ENCODE data around the gene RAB3B. TPM values are rescaled to one million over a fixed set of nuclear protein-coding genes. Genes with fewer than 3 reads are reported as not detected.
A peak's percentile ranks its signal among the peaks of the same experiment; 100 is the strongest.

The RAB3B gene
- total and polyA plus RNA-seq, 2 experiments from 2014 or later, result 1.5 to 6.9 TPM

- Histone ChIP-seq H3K4me1 (ENCODE audit: low read depth) (no peaks in the 10 kb centered on the region), H3K4me3 (no peak overlapping the region), H3K27me3 (no peaks in the 10 kb centered on the region), H3K36me3 (no peaks in the 10 kb centered on the region), H3K27ac (no peak overlapping the region), H3K9me3 (ENCODE audit: low read depth) (no peaks in the 10 kb centered on the region)
- no peak for TF ChIP-seq CTCF (IDR thresholded peaks at IDR 0.05; ENCODE audit: low read depth, low read length)
- DNase-seq (ENCODE audit: low read depth in 1 of 2, low spot score in 1 of 2), result no peak
Observed at GRCh38 chr1:51998701-51999100, 8.2 kb upstream of the RAB3B start.

GRCh38 chr1:51997974-51998382 lies 7.5 kb upstream of the RAB3B start:
- no peaks in the 10 kb centered on the region for H3K4me1 ChIP-seq (ENCODE audit: low read depth)
- H3K4me3 ChIP-seq, result no peak overlapping the region
- H3K27me3 ChIP-seq, result peaks cover 5% of the 10 kb centered on the region
- DNase-seq (ENCODE audit: low read depth in 1 of 2, low spot score in 1 of 2), result no peak
- no peak for TF ChIP-seq CTCF (IDR thresholded peaks at IDR 0.05; ENCODE audit: low read depth, low read length)
- no peaks in the 10 kb centered on the region for H3K9me3 ChIP-seq (ENCODE audit: low read depth)
- H3K27ac ChIP-seq, result no peak overlapping the region
- H3K36me3 ChIP-seq, result no peaks in the 10 kb centered on the region

GRCh38 chr1:51989582-51990477 lies 670 bp downstream of the RAB3B start:
- Histone ChIP-seq H3K36me3 (no peaks in the 10 kb centered on the region), H3K9me3 (ENCODE audit: low read depth) (no peaks in the 10 kb centered on the region), H3K27ac (no peak overlapping the region), H3K27me3 (peaks cover 21% of the 10 kb centered on the region), H3K4me3 (peak overlapping the region; percentile 75), H3K4me1 (ENCODE audit: low read depth) (no peaks in the 10 kb centered on the region)
- TF ChIP-seq CTCF (IDR thresholded peaks at IDR 0.05; ENCODE audit: low read depth, low read length), result no peak
- no peak for DNase-seq (ENCODE audit: low read depth in 1 of 2, low spot score in 1 of 2)

GRCh38 chr1:51988254-51988653 lies 2.2 kb downstream of the RAB3B start:
- no peak overlapping the region for H3K4me3 ChIP-seq
- H3K4me1 ChIP-seq (ENCODE audit: low read depth), result no peaks in the 10 kb centered on the region
- no peak for TF ChIP-seq CTCF (IDR thresholded peaks at IDR 0.05; ENCODE audit: low read depth, low read length)
- no peak for DNase-seq (ENCODE audit: low read depth in 1 of 2, low spot score in 1 of 2)
- no peaks in the 10 kb centered on the region for H3K9me3 ChIP-seq (ENCODE audit: low read depth)
- no peak overlapping the region for H3K27ac ChIP-seq
- no peaks in the 10 kb centered on the region for H3K36me3 ChIP-seq
- peaks cover 18% of the 10 kb centered on the region for H3K27me3 ChIP-seq

GRCh38 chr1:51986718-51987117 lies 3.8 kb downstream of the RAB3B start:
- Histone ChIP-seq H3K36me3 (no peaks in the 10 kb centered on the region), H3K27ac (no peak overlapping the region), H3K9me3 (ENCODE audit: low read depth) (no peaks in the 10 kb centered on the region), H3K27me3 (peaks cover 4% of the 10 kb centered on the region), H3K4me3 (no peak overlapping the region), H3K4me1 (ENCODE audit: low read depth) (no peaks in the 10 kb centered on the region)
- no peak for TF ChIP-seq CTCF (IDR thresholded peaks at IDR 0.05; ENCODE audit: low read depth, low read length)
- DNase-seq (ENCODE audit: low read depth in 1 of 2, low spot score in 1 of 2), result no peak

Measured in cardiac muscle cell (in vitro differentiated cells and primary cell).